Neuronal stem cell (in vitro differentiated cells): Measurements from ENCODE around the gene RTN4RL1.

ENCODE experiments used
- DNase-seq: peaks from one replicate; pipeline ENCODE4 v3.0.0-alpha.2; 2013; ENCODE audit warnings: low spot score
- H2AFZ ChIP-seq: one replicate; pipeline ENCODE4 v1.6.1; 2013; ENCODE audit warnings: mild to moderate bottlenecking, low read length, inconsistent platforms
- H2AK5ac ChIP-seq: 2 replicates; pipeline ENCODE4 v1.6.1; 2013; ENCODE audit warnings: low read depth, mild to moderate bottlenecking, inconsistent platforms, low read length, moderate library complexity, mixed read lengths
- H2BK120ac ChIP-seq: 2 replicates; pipeline ENCODE4 v1.6.1; 2013; ENCODE audit warnings: low read depth, mild to moderate bottlenecking, inconsistent platforms, low read length, moderate library complexity, mixed read lengths
- H2BK12ac ChIP-seq: one replicate; pipeline ENCODE4 v1.6.1; 2013; ENCODE audit warnings: low read length, inconsistent platforms
- H2BK15ac ChIP-seq: 2 replicates; pipeline ENCODE4 v1.6.1; 2013; ENCODE audit warnings: mild to moderate bottlenecking, low read length, inconsistent platforms, mixed read lengths
- H2BK5ac ChIP-seq: one replicate; pipeline ENCODE4 v1.6.1; 2013; ENCODE audit warnings: inconsistent platforms, mild to moderate bottlenecking, low read length, moderate library complexity
- H3K14ac ChIP-seq: one replicate; pipeline ENCODE4 v1.6.1; 2013; ENCODE audit warnings: low read length, inconsistent platforms
- H3K18ac ChIP-seq: 2 replicates; pipeline ENCODE4 v1.6.1; 2013; ENCODE audit warnings: low read length, inconsistent platforms
- H3K23ac ChIP-seq: 2 replicates; pipeline ENCODE4 v1.6.1; 2013; ENCODE audit warnings: low read depth, mild to moderate bottlenecking, mixed read lengths, low read length, inconsistent platforms; ENCODE audit not compliant: poor library complexity
- H3K27ac ChIP-seq: replicated peaks from 3 replicates; pipeline ENCODE4 v1.5.1; 2013; ENCODE audit warnings: low read length, inconsistent platforms
- H3K27me3 ChIP-seq, 3 experiments: 2 replicates each; pipeline ENCODE4 v1.6.1; 2013; ENCODE audit warnings: low read length in 3 of 3, mild to moderate bottlenecking in 2 of 3, inconsistent platforms in 1 of 3, low read depth in 1 of 3, mixed read lengths in 1 of 3, moderate library complexity in 1 of 3; ENCODE audit not compliant: control insufficient read depth in 3 of 3, insufficient read depth in 3 of 3
- H3K36me3 ChIP-seq, 2 donors: replicated peaks in 1 of 2; 2 replicates each; pipeline ENCODE4 v1.6.1; 2013; ENCODE audit warnings: low read length in 2 of 2; ENCODE audit not compliant: control insufficient read depth in 2 of 2, insufficient read depth in 2 of 2
- H3K4ac ChIP-seq: 2 replicates; pipeline ENCODE4 v1.6.1; 2013; ENCODE audit warnings: inconsistent platforms, mild to moderate bottlenecking, low read length, moderate library complexity
- H3K4me1 ChIP-seq, 2 donors: 1 replicate in 1 of 2; 2 replicates in 1 of 2; pipeline ENCODE4 v1.6.1; 2013; ENCODE audit warnings: low read length in 2 of 2, low read depth in 1 of 2; ENCODE audit not compliant: control insufficient read depth in 2 of 2, insufficient read depth in 1 of 2
- H3K4me2 ChIP-seq: one replicate; pipeline ENCODE4 v1.6.1; 2013; ENCODE audit warnings: mild to moderate bottlenecking, low read length, inconsistent platforms; ENCODE audit not compliant: insufficient read depth, poor library complexity, severe bottlenecking
- H3K4me3 ChIP-seq, 2 donors: 2 replicates each; pipeline ENCODE4 v1.5.1; 2013; ENCODE audit warnings: low read length in 2 of 2, mild to moderate bottlenecking in 2 of 2, inconsistent platforms in 1 of 2, moderate library complexity in 1 of 2
- H3K79me1 ChIP-seq: one replicate; pipeline ENCODE4 v1.6.1; 2013; ENCODE audit warnings: low read depth, mild to moderate bottlenecking, inconsistent platforms, low read length, moderate library complexity
- H3K9ac ChIP-seq: one replicate; pipeline ENCODE4 v1.6.1; 2013; ENCODE audit warnings: mild to moderate bottlenecking, low read depth, low read length, inconsistent platforms; ENCODE audit not compliant: poor library complexity
- H3K9me3 ChIP-seq, 2 donors: replicated peaks in 1 of 2; 2 replicates each; pipeline versions ENCODE3 to v1.6.1; 2013; ENCODE audit warnings: low read length in 2 of 2, mild to moderate bottlenecking in 2 of 2, inconsistent platforms in 1 of 2, low read depth in 1 of 2, mixed read lengths in 1 of 2, moderate library complexity in 1 of 2; ENCODE audit not compliant: control insufficient read depth in 2 of 2, insufficient read depth in 1 of 2
- H4K8ac ChIP-seq: one replicate; pipeline ENCODE4 v1.6.1; 2013; ENCODE audit warnings: low read depth, mild to moderate bottlenecking, inconsistent platforms, low read length, moderate library complexity
- H4K91ac ChIP-seq: one replicate; pipeline ENCODE4 v1.6.1; 2013; ENCODE audit warnings: low read length, low read depth, mild to moderate bottlenecking, inconsistent platforms; ENCODE audit not compliant: poor library complexity
- WGBS, 2 donors: extraction: QIAGEN DNeasy Blood & Tissue Kit; methylation state at CpG; one replicate each; pipeline ENCODE4 v1.1.7; 2013; ENCODE audit warnings: missing lambda C conversion rate in 2 of 2, mixed read lengths in 1 of 2; ENCODE audit not compliant: insufficient read length in 2 of 2, insufficient replicate concordance in 1 of 2; ENCODE audit errors: extremely low coverage in 2 of 2; 5-methylcytosine and 5-hydroxymethylcytosine counted together

Gene RTN4RL1

GRCh38 chr17:2060681-2061440 is 35.7 kb upstream of the RTN4RL1 start:
- no peak overlapping the region for H3K27ac ChIP-seq
- H2BK15ac ChIP-seq, result no peak overlapping the region
- H3K9me3 ChIP-seq, result peaks cover 0 to 9% of the 10 kb centered on the region in 2 donors
- H4K91ac ChIP-seq, result no peak overlapping the region
- peak overlapping the region; percentile 56 for H3K14ac ChIP-seq
- H3K4me1 ChIP-seq, result peaks cover 14 to 17% of the 10 kb centered on the region in 2 donors
- H3K79me1 ChIP-seq, result peaks cover 6% of the 10 kb centered on the region
- peak overlapping the region in 1 of 2 donors; percentile 37 for H3K4me3 ChIP-seq
- no peak overlapping the region for H3K9ac ChIP-seq
- H2BK5ac ChIP-seq, result no peak overlapping the region
- peaks cover 0 to 54% (median 42%) of the 10 kb centered on the region in 3 experiments for H3K27me3 ChIP-seq
- H2AFZ ChIP-seq, result no peak overlapping the region
- H2AK5ac ChIP-seq, result no peak overlapping the region
- no peak overlapping the region for H2BK12ac ChIP-seq
- H3K18ac ChIP-seq, result no peak overlapping the region
- no peak overlapping the region for H3K4me2 ChIP-seq
- WGBS, 2 donors, result no CpG with 5 or more reads among the region's 21 CpGs
- peaks cover 19 to 61% of the 10 kb centered on the region in 2 donors for H3K36me3 ChIP-seq
- no peak overlapping the region for H4K8ac ChIP-seq
- no peak overlapping the region for H2BK120ac ChIP-seq
- H3K23ac ChIP-seq, result no peak overlapping the region
- H3K4ac ChIP-seq, result no peak overlapping the region
- no peak for DNase-seq

GRCh38 chr17:2060385-2060658 is 35.2 kb upstream of the RTN4RL1 start:
- Histone ChIP-seq H3K4me3 (no peak overlapping the region), H3K27me3 (peaks cover 0 to 59% (median 45%) of the 10 kb centered on the region in 3 experiments), H2BK15ac (no peak overlapping the region), H3K27ac (no peak overlapping the region), H3K36me3 (peaks cover 18 to 55% of the 10 kb centered on the region in 2 donors), H2AK5ac (no peak overlapping the region), H3K79me1 (peaks cover 6% of the 10 kb centered on the region), H3K14ac (no peak overlapping the region), H4K8ac (no peak overlapping the region), H3K18ac (no peak overlapping the region), H2BK120ac (no peak overlapping the region), H2BK12ac (no peak overlapping the region), H4K91ac (no peak overlapping the region), H3K4me1 (peaks cover 14 to 17% of the 10 kb centered on the region in 2 donors), H2AFZ (no peak overlapping the region), H3K9ac (no peak overlapping the region), H2BK5ac (no peak overlapping the region), H3K4me2 (no peak overlapping the region), H3K4ac (no peak overlapping the region), H3K23ac (no peak overlapping the region), H3K9me3 (peaks cover 0 to 8% of the 10 kb centered on the region in 2 donors)
- no peak for DNase-seq
- WGBS, 2 donors, result no CpG with 5 or more reads among the region's 6 CpGs

- Histone ChIP-seq H3K4me2 (no peak overlapping the region), H2AK5ac (no peak overlapping the region), H3K9me3 (peaks cover 0 to 7% of the 10 kb centered on the region in 2 donors), H3K23ac (no peak overlapping the region), H3K9ac (no peak overlapping the region), H2BK12ac (no peak overlapping the region), H3K79me1 (peaks cover 3% of the 10 kb centered on the region), H3K4me3 (no peak overlapping the region), H3K36me3 (peaks cover 14 to 50% of the 10 kb centered on the region in 2 donors), H3K4me1 (peaks cover 14 to 17% of the 10 kb centered on the region in 2 donors), H3K18ac (no peak overlapping the region), H2AFZ (no peak overlapping the region), H4K91ac (no peak overlapping the region), H2BK120ac (no peak overlapping the region), H3K27me3 (peaks cover 0 to 64% (median 50%) of the 10 kb centered on the region in 3 experiments), H3K14ac (no peak overlapping the region), H2BK15ac (no peak overlapping the region), H4K8ac (no peak overlapping the region), H3K27ac (no peak overlapping the region), H2BK5ac (no peak overlapping the region), H3K4ac (no peak overlapping the region)
- no peak for DNase-seq
- WGBS, 2 donors, result no CpG with 5 or more reads among the region's 21 CpGs
Measured at GRCh38 chr17:2059547-2060384, 34.6 kb upstream of the RTN4RL1 start.
